Dendritic cell treated with granulocyte-macrophage colony-stimulating factor and Interleukin-4, amounts not matched to agents 40 ng/mL and 50 ng/mL, for 4 days (primary cell): ENCODE results near the gene USP37.
"Not testable (repeated sequence)": the region's sequence is repeated elsewhere in the genome, so short reads cannot be mapped to it uniquely, and the experiment has no call there.

Source experiments
- H3K27ac Mint-ChIP-seq: one replicate; pipeline ENCODE4 v1.8.0; 2022; ENCODE audit warnings: mild to moderate bottlenecking, mixed read lengths
- H3K27me3 Mint-ChIP-seq: one replicate; pipeline ENCODE4 v1.8.0; 2022; ENCODE audit warnings: mild to moderate bottlenecking, mixed read lengths
- H3K36me3 Mint-ChIP-seq: one replicate; pipeline ENCODE4 v1.8.0; 2022; ENCODE audit warnings: low read depth, mixed read lengths
- H3K4me1 Mint-ChIP-seq: one replicate; pipeline ENCODE4 v1.8.0; 2022; ENCODE audit warnings: low read depth, mixed read lengths
- H3K4me3 Mint-ChIP-seq: one replicate; pipeline ENCODE4 v1.8.0; 2022; ENCODE audit warnings: mild to moderate bottlenecking, moderate library complexity, mixed read lengths
- H3K9me3 Mint-ChIP-seq: one replicate; pipeline ENCODE4 v1.8.0; 2022; ENCODE audit warnings: mixed read lengths
- intact Hi-C: fragments of 100-400 bp; cut with micrococcal nuclease; formaldehyde crosslinking; loops from one replicate; pipeline ENCODE4 v1.15.0; 2022

USP37 gene

GRCh38 chr2:218569661-218570500 is 1.7 kb upstream of the USP37 start:
- Mint-ChIP-seq H3K27me3 (no peaks in the 10 kb centered on the region), H3K4me1 (peaks cover 46% of the 10 kb centered on the region), H3K9me3 (no peaks in the 10 kb centered on the region), H3K27ac (peak overlapping the region; percentile 99), H3K4me3 (peak overlapping the region; percentile 98), H3K36me3 (peaks cover 51% of the 10 kb centered on the region)
- intact Hi-C loops, result loop anchor here (5.0 kb wide), 1 partner anchor 298 kb away; the partner anchor contains the start of genes AAMP and PNKD

DNA sequence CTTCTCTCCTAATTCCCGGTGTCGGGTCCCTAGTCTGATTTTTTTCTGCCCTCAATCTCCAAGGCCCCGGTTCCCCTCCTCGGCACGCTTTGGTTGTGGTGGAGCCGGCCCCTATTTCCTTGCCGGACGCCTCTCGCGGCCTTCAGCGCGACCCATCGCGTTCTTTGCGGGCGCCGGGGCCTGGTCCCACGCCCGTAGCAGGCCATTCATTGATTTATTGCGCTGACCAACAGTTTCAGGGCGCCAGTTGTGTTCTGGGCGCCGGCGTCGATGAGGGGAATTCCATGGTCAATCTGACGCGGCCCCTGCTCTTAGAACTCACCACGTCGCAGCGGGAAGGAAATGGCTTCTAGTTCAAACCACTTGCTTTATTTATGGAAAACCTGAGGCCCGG is 884 bp upstream of the USP37 start:
- H3K27me3 Mint-ChIP-seq, result no peaks in the 10 kb centered on the region
- H3K9me3 Mint-ChIP-seq, result no peaks in the 10 kb centered on the region
- intact Hi-C loops, result loop anchor here (5.0 kb wide), 1 partner anchor 297 kb away; the partner anchor contains the start of genes AAMP and PNKD
- peak overlapping the region; percentile 99 for H3K27ac Mint-ChIP-seq
- peaks cover 49% of the 10 kb centered on the region for H3K36me3 Mint-ChIP-seq
- H3K4me1 Mint-ChIP-seq, result peaks cover 46% of the 10 kb centered on the region
- H3K4me3 Mint-ChIP-seq, result peak overlapping the region; percentile 98

- H3K9me3 Mint-ChIP-seq, result no peaks in the 10 kb centered on the region
- peaks cover 46% of the 10 kb centered on the region for H3K4me1 Mint-ChIP-seq
- H3K27me3 Mint-ChIP-seq, result no peaks in the 10 kb centered on the region
- intact Hi-C loops, result loop anchor here (5.0 kb wide), 1 partner anchor 295 kb away; the partner anchor contains the start of genes AAMP and PNKD
- H3K36me3 Mint-ChIP-seq, result peaks cover 52% of the 10 kb centered on the region
- H3K27ac Mint-ChIP-seq, result peak overlapping the region; percentile 99
- H3K4me3 Mint-ChIP-seq, result peak overlapping the region; percentile 98
Measured at GRCh38 chr2:218567797-218568189, 358 bp downstream of the USP37 start.

DNA sequence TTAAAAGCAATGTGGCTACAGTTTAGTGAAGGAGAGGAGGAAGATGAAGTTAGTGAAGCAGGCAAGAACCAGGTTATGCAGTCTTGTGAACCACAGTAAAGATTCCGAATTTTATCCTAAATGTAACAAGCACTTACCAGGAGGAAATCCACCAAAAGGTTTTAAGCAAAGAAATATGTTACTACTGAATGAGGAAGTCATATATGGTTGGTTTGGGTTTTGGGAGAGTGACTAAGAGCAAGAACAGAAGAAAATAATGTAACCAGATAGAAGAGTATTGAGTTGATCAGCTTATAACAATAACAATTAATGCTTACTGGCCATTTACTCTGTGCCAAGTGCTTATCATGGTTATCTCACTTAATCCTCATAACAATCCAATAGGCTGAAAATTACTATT is 1.9 kb downstream of the USP37 start:
- Mint-ChIP-seq H3K4me1 (peaks cover 45% of the 10 kb centered on the region), H3K9me3 (no peaks in the 10 kb centered on the region), H3K27ac (peak overlapping the region; percentile 99), H3K4me3 (no peak overlapping the region), H3K27me3 (no peaks in the 10 kb centered on the region), H3K36me3 (peaks cover 55% of the 10 kb centered on the region)
- intact Hi-C loops, result loop anchor here (5.0 kb wide), 1 partner anchor 294 kb away; the partner anchor contains the start of genes AAMP and PNKD

DNA sequence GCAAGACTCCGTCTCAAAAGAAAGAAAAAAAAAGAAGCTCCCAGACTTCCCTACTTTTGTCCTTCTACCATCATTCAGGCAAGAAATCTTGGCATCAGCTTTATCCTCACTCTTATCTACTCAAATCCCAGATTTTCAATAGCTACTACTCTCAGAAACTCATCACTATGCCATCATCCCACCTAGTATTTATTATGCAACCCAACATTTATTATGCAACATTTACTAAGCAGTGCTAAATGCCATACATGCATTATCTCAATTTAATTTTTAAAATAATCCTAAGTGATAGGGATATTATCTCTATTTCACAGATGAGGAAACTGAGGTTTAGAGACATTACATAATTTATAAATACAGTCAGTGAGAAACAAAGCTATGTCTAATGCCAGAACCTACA is 4.1 kb downstream of the USP37 start:
- H3K27me3 Mint-ChIP-seq, result no peaks in the 10 kb centered on the region
- intact Hi-C loops, result no loop called here
- no peaks in the 10 kb centered on the region for H3K9me3 Mint-ChIP-seq
- H3K27ac Mint-ChIP-seq, result no peak overlapping the region
- peaks cover 69% of the 10 kb centered on the region for H3K36me3 Mint-ChIP-seq
- no peak overlapping the region for H3K4me3 Mint-ChIP-seq
- H3K4me1 Mint-ChIP-seq, result peaks cover 26% of the 10 kb centered on the region

DNA sequence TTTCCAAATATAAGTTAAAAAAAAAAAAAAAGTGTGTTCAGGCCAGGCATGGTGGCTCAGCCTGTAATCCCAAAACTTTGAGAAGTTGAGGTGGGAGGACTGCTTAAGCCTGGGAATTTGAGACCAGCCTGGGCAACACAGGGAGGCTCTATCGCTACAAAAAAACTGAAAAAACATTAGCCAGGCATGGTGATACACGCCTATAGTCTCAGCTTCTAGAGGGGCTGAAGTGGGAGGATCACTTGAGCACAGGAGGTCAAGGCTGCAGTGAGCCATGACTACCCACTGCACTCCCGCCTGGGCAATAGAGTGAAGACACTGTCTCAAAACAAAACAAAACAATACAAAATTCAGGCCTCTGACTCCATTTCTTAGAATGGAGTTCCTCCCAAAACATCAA is 9.2 kb downstream of the USP37 start:
- Mint-ChIP-seq H3K36me3 (peaks cover 66% of the 10 kb centered on the region), H3K27me3 (no peaks in the 10 kb centered on the region), H3K4me3 (no peak overlapping the region), H3K9me3 (no peaks in the 10 kb centered on the region), H3K4me1 (peaks cover 16% of the 10 kb centered on the region), H3K27ac (no peak overlapping the region)
- intact Hi-C loops, result no loop called here

GRCh38 chr2:218557941-218558340 is 10.2 kb downstream of the USP37 start:
- H3K36me3 Mint-ChIP-seq, result peaks cover 66% of the 10 kb centered on the region
- intact Hi-C loops, result no loop called here
- H3K27ac Mint-ChIP-seq, result peak overlapping the region; percentile 32
- H3K4me3 Mint-ChIP-seq, result no peak overlapping the region
- no peaks in the 10 kb centered on the region for H3K9me3 Mint-ChIP-seq
- H3K4me1 Mint-ChIP-seq, result peaks cover 16% of the 10 kb centered on the region
- H3K27me3 Mint-ChIP-seq, result no peaks in the 10 kb centered on the region

DNA sequence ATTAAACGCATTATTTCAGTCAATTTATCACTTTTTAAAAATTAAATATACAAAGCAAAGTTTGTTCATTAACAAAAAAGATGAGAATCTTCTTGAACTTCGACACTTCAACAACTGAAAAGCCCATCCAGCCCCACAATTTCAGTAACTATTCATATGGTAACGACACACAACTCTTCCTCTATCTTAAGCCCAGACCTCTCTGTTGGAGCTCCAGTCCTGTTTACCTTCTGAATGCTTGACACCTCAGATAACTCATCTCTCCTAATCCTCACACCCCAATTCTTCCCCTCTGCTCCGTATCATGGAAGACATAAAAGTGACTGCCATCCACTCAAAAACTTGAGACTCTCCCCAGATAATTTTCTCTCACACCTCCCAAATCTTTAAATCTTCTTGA is 12.6 kb downstream of the USP37 start:
- intact Hi-C loops, result no loop called here
- Mint-ChIP-seq H3K27ac (peak overlapping the region; percentile 4), H3K36me3 (peaks cover 66% of the 10 kb centered on the region), H3K4me3 (no peak overlapping the region), H3K27me3 (no peaks in the 10 kb centered on the region), H3K4me1 (peaks cover 16% of the 10 kb centered on the region), H3K9me3 (no peaks in the 10 kb centered on the region)

DNA sequence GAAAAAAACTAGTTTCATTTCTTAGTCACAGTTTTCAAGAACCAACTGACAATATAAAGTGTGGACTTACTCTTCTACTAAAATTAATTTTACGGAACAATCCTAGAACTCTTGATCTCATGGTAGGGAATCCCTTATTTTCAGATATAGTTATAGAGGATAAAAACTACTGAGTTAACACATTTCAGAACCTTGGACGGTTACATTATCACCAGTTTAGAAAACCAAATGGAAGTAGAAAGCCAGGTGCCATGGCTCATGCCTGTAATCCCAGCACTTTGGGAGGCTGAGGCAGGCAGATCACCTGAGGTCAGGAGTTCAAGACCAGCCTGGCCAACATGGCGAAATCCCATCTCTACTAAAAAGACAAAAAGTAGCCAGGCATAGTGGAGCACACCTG is 13.9 kb downstream of the USP37 start:
- not testable (repeated sequence) for H3K27ac Mint-ChIP-seq

DNA sequence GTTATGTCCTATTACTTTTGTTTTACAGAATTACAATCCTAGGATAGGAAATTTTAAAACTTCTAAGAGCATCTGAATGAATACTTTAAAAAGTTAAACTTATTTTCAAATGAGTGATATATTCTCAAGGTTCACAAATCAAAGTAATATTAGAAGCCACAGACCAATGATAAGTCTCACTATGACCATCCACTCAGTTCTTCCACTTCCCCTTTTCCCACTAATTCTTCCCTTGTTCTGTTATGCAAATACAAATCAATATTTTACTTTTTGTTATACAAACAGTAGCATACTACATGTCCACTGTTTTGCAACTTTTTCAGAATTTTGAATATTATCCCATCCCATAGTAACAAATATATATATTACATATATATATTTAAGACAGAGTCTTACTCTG is 20.2 kb downstream of the USP37 start:
- intact Hi-C loops, result no loop called here
- no peak overlapping the region for H3K27ac Mint-ChIP-seq
- H3K4me3 Mint-ChIP-seq, result no peak overlapping the region
- H3K36me3 Mint-ChIP-seq, result peaks cover 89% of the 10 kb centered on the region
- H3K4me1 Mint-ChIP-seq, result no peaks in the 10 kb centered on the region
- H3K27me3 Mint-ChIP-seq, result no peaks in the 10 kb centered on the region
- H3K9me3 Mint-ChIP-seq, result no peaks in the 10 kb centered on the region

More for the DNA sequence above, 13.9 kb downstream of the USP37 start:
- Mint-ChIP-seq H3K36me3 (peaks cover 61% of the 10 kb centered on the region), H3K4me1 (peaks cover 16% of the 10 kb centered on the region)
- intact Hi-C loops, H3K27me3 Mint-ChIP-seq, H3K9me3 Mint-ChIP-seq, H3K4me3 Mint-ChIP-seq: not testable (repeated sequence)

DNA sequence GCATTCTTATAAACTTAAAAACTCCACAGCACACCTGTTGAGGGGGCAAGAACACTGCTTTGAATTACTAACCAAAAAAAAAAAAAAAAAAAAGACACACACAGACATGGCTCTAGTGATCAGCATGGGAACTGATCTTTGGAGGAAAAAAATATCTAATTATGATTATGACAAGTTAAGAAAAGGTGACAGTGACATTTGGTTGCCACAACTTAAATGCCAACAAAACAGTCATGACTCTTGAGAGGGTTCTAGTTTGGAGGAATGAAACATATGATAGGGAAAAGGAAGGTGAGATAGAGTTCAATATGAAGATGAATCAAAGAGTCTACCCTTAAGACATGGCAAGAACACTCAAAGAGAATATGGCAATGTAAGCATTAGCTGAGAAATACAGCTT is 20.6 kb downstream of the USP37 start:
- no peak overlapping the region for H3K4me3 Mint-ChIP-seq
- H3K4me1 Mint-ChIP-seq, result no peaks in the 10 kb centered on the region
- H3K9me3 Mint-ChIP-seq, result no peaks in the 10 kb centered on the region
- H3K27me3 Mint-ChIP-seq, result no peaks in the 10 kb centered on the region
- intact Hi-C loops, result no loop called here
- no peak overlapping the region for H3K27ac Mint-ChIP-seq
- peaks cover 89% of the 10 kb centered on the region for H3K36me3 Mint-ChIP-seq

GRCh38 chr2:218546012-218546411 is 22.1 kb downstream of the USP37 start:
- Mint-ChIP-seq H3K27me3 (no peaks in the 10 kb centered on the region), H3K36me3 (peaks cover 89% of the 10 kb centered on the region), H3K27ac (no peak overlapping the region), H3K4me3 (no peak overlapping the region), H3K4me1 (no peaks in the 10 kb centered on the region), H3K9me3 (no peaks in the 10 kb centered on the region)
- intact Hi-C loops, result no loop called here

DNA sequence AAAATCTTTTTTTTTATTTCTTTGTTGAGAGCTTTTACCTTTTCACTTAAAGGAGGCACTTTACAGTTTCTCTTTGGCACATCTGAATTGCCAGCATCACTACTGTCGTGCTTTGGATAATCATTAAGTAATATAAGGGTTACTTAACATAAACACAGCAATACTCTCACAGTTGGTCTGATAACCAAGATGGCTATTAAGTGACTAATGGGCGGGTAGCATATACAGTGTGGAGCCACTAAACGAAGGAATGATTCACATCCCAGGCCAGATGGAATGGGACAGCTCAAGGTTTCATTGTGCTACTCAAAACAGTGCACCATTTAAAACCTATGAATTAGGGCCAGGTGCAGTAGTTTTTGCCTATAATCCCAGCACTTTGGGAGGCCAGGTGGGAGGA is 28.1 kb downstream of the USP37 start:
- H3K9me3 Mint-ChIP-seq, result no peaks in the 10 kb centered on the region
- no peak overlapping the region for H3K27ac Mint-ChIP-seq
- no peaks in the 10 kb centered on the region for H3K4me1 Mint-ChIP-seq
- no peaks in the 10 kb centered on the region for H3K27me3 Mint-ChIP-seq
- intact Hi-C loops, result no loop called here
- H3K36me3 Mint-ChIP-seq, result peaks cover 88% of the 10 kb centered on the region
- no peak overlapping the region for H3K4me3 Mint-ChIP-seq

DNA sequence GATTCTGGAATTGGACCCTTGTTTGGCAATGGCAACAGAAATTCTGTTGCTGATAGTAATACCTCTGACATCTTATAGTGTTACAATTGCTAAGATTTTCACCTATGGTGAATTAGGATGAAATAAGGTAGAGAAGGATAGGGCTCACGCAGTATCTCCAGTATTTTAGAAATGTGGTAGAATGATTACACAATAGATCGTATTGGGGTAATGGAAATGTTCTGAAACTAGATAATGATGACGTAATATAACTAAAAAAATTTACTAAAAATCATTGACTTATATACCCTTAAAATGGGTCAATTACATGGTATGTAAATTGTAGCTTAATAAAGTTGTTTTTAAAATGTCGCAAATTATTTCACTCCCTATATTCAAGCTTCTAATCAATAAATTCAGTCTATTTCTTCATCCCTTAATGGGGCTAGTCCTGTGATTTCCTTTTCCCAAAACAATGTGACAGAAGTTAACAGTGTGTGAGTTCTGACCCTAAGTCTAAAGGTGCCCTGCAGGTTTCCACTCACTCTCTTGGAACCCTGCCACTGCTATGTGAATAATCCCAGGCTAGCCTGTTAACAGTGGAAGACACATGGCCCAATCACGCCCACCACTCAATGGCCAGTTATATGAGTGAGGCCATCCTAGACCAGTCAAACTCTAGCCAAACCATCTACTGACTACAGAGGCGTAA is 31.2 kb downstream of the USP37 start:
- Mint-ChIP-seq H3K27ac (no peak overlapping the region), H3K4me1 (no peaks in the 10 kb centered on the region), H3K36me3 (peaks cover 78% of the 10 kb centered on the region), H3K9me3 (no peaks in the 10 kb centered on the region), H3K4me3 (no peak overlapping the region), H3K27me3 (no peaks in the 10 kb centered on the region)
- intact Hi-C loops, result no loop called here
